HEK293T (cell line): ENCODE results near the gene TBC1D22B.

Experiments
- ARNT ChIP-seq: fragments of 450-650 bp; IDR thresholded peaks from 2 replicates; pipeline ENCODE4 v1.6.1; 2017; ENCODE audit warnings: mild to moderate bottlenecking
- BHLHE40 ChIP-seq: fragments of 450-650 bp; IDR thresholded peaks from 2 replicates; pipeline ENCODE4 v1.6.1; 2016; ENCODE audit warnings: mild to moderate bottlenecking, moderate library complexity, borderline replicate concordance
- CTBP1 ChIP-seq: fragments of 450-650 bp; IDR thresholded peaks from 2 replicates; pipeline ENCODE4 v1.6.1; 2016; ENCODE audit warnings: borderline replicate concordance
- ELF4 ChIP-seq: fragments of 450-650 bp; IDR thresholded peaks from 2 replicates; pipeline ENCODE4 v1.6.1; 2017; ENCODE audit warnings: antibody characterized with exemption
- FOXA1 ChIP-seq: fragments of 450-650 bp; IDR thresholded peaks from 2 replicates; pipeline ENCODE4 v1.6.1; 2016; ENCODE audit warnings: mild to moderate bottlenecking
- FOXK2 ChIP-seq: fragments of 450-650 bp; IDR thresholded peaks from 2 replicates; pipeline ENCODE4 v1.6.1; 2016; ENCODE audit warnings: mild to moderate bottlenecking
- FOXM1 ChIP-seq: fragments of 450-650 bp; IDR thresholded peaks from 2 replicates; pipeline ENCODE4 v1.6.1; 2017; ENCODE audit warnings: mild to moderate bottlenecking, borderline replicate concordance
- NFRKB ChIP-seq: fragments of 450-650 bp; IDR thresholded peaks from 2 replicates; pipeline ENCODE4 v1.6.1; 2016; ENCODE audit warnings: mild to moderate bottlenecking, moderate library complexity
- PKNOX1 ChIP-seq: fragments of 450-650 bp; IDR thresholded peaks from 2 replicates; pipeline ENCODE4 v1.6.1; 2016
- SP1 ChIP-seq: fragments of 450-650 bp; IDR thresholded peaks from 2 replicates; pipeline ENCODE4 v1.6.1; 2017
- SUZ12 ChIP-seq: fragments of 450-650 bp; IDR thresholded peaks from 2 replicates; pipeline ENCODE4 v1.6.1; 2016; ENCODE audit warnings: mild to moderate bottlenecking
- TARDBP ChIP-seq: fragments of 450-650 bp; IDR thresholded peaks from 2 replicates; pipeline ENCODE4 v1.6.1; 2016
- ZNF384 ChIP-seq: fragments of 450-650 bp; IDR thresholded peaks from 2 replicates; pipeline ENCODE4 v1.6.1; 2016

- no peak for TF ChIP-seq FOXM1
- no peak for TF ChIP-seq SP1
- TF ChIP-seq ELF4: no peak
- no peak for TF ChIP-seq FOXA1
- TF ChIP-seq SUZ12: no peak
- no peak for TF ChIP-seq FOXK2
- no peak for TF ChIP-seq TARDBP
- TF ChIP-seq NFRKB: no peak
- TF ChIP-seq BHLHE40: no peak
- no peak for TF ChIP-seq ZNF384
- TF ChIP-seq CTBP1: no peak
- no peak for TF ChIP-seq ARNT
- TF ChIP-seq PKNOX1: no peak
Measured at GRCh38 chr6:37354526-37355384, 97.2 kb downstream of the TBC1D22B start.
